ENCODE measurements around the gene RAN.

DNA sequence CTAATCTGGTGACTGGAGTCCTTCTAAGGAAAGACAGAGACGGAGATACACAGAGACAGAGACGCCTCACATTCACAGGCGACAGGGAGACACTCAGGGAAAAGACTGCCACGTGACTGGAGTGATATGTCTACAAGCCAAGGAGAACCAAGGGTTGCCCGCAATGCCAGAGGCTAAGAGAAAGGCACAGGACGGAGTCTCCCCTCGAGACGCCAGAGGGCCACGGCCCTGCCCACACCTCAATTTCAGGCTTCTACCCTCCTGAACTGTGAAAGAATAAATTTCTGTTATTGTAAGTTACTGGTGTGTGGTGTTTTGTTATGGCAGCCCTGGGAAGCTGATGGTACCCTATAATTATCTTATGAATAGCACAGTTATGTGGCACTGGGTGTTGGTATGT lies 11.6 kb upstream of the RAN start:
- no peak for TF ChIP-seq POLR2A (IDR thresholded peaks at IDR 0.05)
- TF ChIP-seq, protein P1, sequence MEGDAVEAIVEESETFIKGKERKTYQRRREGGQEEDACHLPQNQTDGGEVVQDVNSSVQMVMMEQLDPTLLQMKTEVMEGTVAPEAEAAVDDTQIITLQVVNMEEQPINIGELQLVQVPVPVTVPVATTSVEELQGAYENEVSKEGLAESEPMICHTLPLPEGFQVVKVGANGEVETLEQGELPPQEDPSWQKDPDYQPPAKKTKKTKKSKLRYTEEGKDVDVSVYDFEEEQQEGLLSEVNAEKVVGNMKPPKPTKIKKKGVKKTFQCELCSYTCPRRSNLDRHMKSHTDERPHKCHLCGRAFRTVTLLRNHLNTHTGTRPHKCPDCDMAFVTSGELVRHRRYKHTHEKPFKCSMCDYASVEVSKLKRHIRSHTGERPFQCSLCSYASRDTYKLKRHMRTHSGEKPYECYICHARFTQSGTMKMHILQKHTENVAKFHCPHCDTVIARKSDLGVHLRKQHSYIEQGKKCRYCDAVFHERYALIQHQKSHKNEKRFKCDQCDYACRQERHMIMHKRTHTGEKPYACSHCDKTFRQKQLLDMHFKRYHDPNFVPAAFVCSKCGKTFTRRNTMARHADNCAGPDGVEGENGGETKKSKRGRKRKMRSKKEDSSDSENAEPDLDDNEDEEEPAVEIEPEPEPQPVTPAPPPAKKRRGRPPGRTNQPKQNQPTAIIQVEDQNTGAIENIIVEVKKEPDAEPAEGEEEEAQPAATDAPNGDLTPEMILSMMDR (IDR thresholded peaks at IDR 0.05), result no peak
